HEK293 (cell line): ENCODE results near the gene ZNF680.

Experiments used
- CTCF ChIA-PET: fragments of 350-600 bp; formaldehyde crosslinking; extraction: SDS; loops from one replicate; lab custom pipeline; 2021; ENCODE audit warnings: antibody characterized with exemption; lab: Yijun Ruan, JAX
- POLR2A ChIA-PET: fragments of 300-600 bp; formaldehyde crosslinking; extraction: SDS; loops from one replicate; lab custom pipeline; 2020; ENCODE audit warnings: antibody characterized with exemption, inconsistent platforms; lab: Yijun Ruan, JAX
- H3K27ac ChIP-seq: fragments of 200-500 bp; sonication (Bioruptor generic); 2 replicates; pipeline ENCODE4 v1.5.1; 2014; ENCODE audit warnings: low read depth, low read length, control low read depth, inconsistent platforms; ENCODE audit errors: extremely low read depth
- H3K36me3 ChIP-seq, 2 experiments: fragments of 200-500 bp in 1 of 2; sonication (Bioruptor generic) in 1 of 2; 1 replicate in 1 of 2; 2 replicates in 1 of 2; pipeline ENCODE4 v1.5.1; 2014 to 2017; ENCODE audit warnings: inconsistent platforms in 2 of 2, low read length in 2 of 2; ENCODE audit not compliant: control insufficient read depth in 2 of 2, insufficient read depth in 1 of 2
- H3K4me1 ChIP-seq: fragments of 200-500 bp; sonication (Bioruptor generic); 2 replicates; pipeline ENCODE4 v1.5.1; 2014; ENCODE audit warnings: mild to moderate bottlenecking, low read length, inconsistent platforms; ENCODE audit not compliant: control insufficient read depth, insufficient read depth
- H3K4me3 ChIP-seq: 2 replicates; pipeline ENCODE4 v1.5.1; 2011; ENCODE audit warnings: low read depth, mild to moderate bottlenecking, control low read depth, low read length, moderate library complexity
- H3K9me3 ChIP-seq: fragments of 200-500 bp; sonication (Bioruptor generic); 2 replicates; pipeline ENCODE4 v1.5.1; 2014; ENCODE audit warnings: low read depth, low read length, inconsistent platforms; ENCODE audit not compliant: control insufficient read depth, insufficient read depth
- PATZ1 ChIP-seq: fragments of 450-650 bp; formaldehyde crosslinking; IDR thresholded peaks from 2 replicates; pipeline ENCODE4 v1.5.1; 2016; ENCODE audit warnings: missing biosample characterization, missing genetic modification characterization
- PRDM6 ChIP-seq: fragments of 450-650 bp; formaldehyde crosslinking; IDR thresholded peaks from 2 replicates; pipeline ENCODE4 v1.5.1; 2017; ENCODE audit warnings: missing biosample characterization, missing genetic modification characterization
- REST ChIP-seq: fragments of 450-650 bp; formaldehyde crosslinking; IDR thresholded peaks from 2 replicates; pipeline ENCODE4 v1.5.1; 2016; ENCODE audit warnings: missing biosample characterization, missing genetic modification characterization
- TCF7L2 ChIP-seq: IDR thresholded peaks from 2 replicates; pipeline ENCODE4 v1.6.1; 2011; ENCODE audit warnings: low read depth, mild to moderate bottlenecking, inconsistent platforms, low read length, moderate library complexity, borderline replicate concordance
- WT1 ChIP-seq: fragments of 450-650 bp; formaldehyde crosslinking; IDR thresholded peaks from 2 replicates; pipeline ENCODE4 v1.5.1; 2016; ENCODE audit warnings: missing biosample characterization, missing genetic modification characterization
- ZBTB7A ChIP-seq: fragments of 450-650 bp; formaldehyde crosslinking; IDR thresholded peaks from 2 replicates; pipeline ENCODE4 v1.5.1; 2016; ENCODE audit warnings: low read depth, missing biosample characterization, missing genetic modification characterization
- ZNF114 ChIP-seq: fragments of 450-650 bp; formaldehyde crosslinking; IDR thresholded peaks from 2 replicates; pipeline ENCODE4 v1.5.0; 2017; ENCODE audit warnings: missing biosample characterization, missing genetic modification characterization
- ZNF146 ChIP-seq: fragments of 450-650 bp; formaldehyde crosslinking; IDR thresholded peaks from 2 replicates; pipeline ENCODE4 v1.5.1; 2016; ENCODE audit warnings: missing biosample characterization, missing genetic modification characterization
- ZNF148 ChIP-seq: fragments of 450-650 bp; formaldehyde crosslinking; IDR thresholded peaks from 2 replicates; pipeline ENCODE4 v1.5.0; 2017; ENCODE audit warnings: missing biosample characterization, missing genetic modification characterization, borderline replicate concordance
- ZNF292 ChIP-seq: fragments of 450-650 bp; formaldehyde crosslinking; IDR thresholded peaks from 2 replicates; pipeline ENCODE4 v1.5.1; 2016; ENCODE audit warnings: low read depth, missing biosample characterization, missing genetic modification characterization, borderline replicate concordance
- ZNF416 ChIP-seq: fragments of 450-650 bp; formaldehyde crosslinking; IDR thresholded peaks from 2 replicates; pipeline ENCODE4 v1.5.1; 2016; ENCODE audit warnings: missing biosample characterization, missing genetic modification characterization
- ZNF561 ChIP-seq: fragments of 450-650 bp; IDR thresholded peaks from 2 replicates; pipeline ENCODE4 v1.5.1; 2018; ENCODE audit warnings: missing biosample characterization, missing genetic modification characterization, borderline replicate concordance
- ZNF571 ChIP-seq: fragments of 450-650 bp; formaldehyde crosslinking; IDR thresholded peaks from 2 replicates; pipeline ENCODE4 v1.5.0; 2017; ENCODE audit warnings: missing biosample characterization, missing genetic modification characterization
- ZNF585B ChIP-seq: fragments of 450-650 bp; formaldehyde crosslinking; IDR thresholded peaks from 2 replicates; pipeline ENCODE4 v1.5.1; 2016; ENCODE audit warnings: missing biosample characterization, missing genetic modification characterization
- ZNF624 ChIP-seq: fragments of 450-650 bp; formaldehyde crosslinking; IDR thresholded peaks from 2 replicates; pipeline ENCODE4 v1.5.1; 2017; ENCODE audit warnings: missing biosample characterization, missing genetic modification characterization
- ZNF626 ChIP-seq: fragments of 450-650 bp; sonication (Bioruptor Pico); formaldehyde crosslinking; IDR thresholded peaks from 2 replicates; pipeline ENCODE4 v1.5.1; 2018; ENCODE audit warnings: missing biosample characterization, missing genetic modification characterization, inconsistent platforms
- ZNF660 ChIP-seq: fragments of 450-650 bp; IDR thresholded peaks from 2 replicates; pipeline ENCODE4 v1.5.1; 2018; ENCODE audit warnings: missing biosample characterization, mild to moderate bottlenecking, missing genetic modification characterization
- ZNF76 ChIP-seq: fragments of 450-650 bp; formaldehyde crosslinking; IDR thresholded peaks from 2 replicates; pipeline ENCODE4; 2016; ENCODE audit warnings: low read depth, missing biosample characterization, missing genetic modification characterization, borderline replicate concordance
- ZNF777 ChIP-seq: fragments of 450-650 bp; formaldehyde crosslinking; IDR thresholded peaks from 2 replicates; pipeline ENCODE4 v1.5.1; 2017; ENCODE audit warnings: missing biosample characterization, missing genetic modification characterization, borderline replicate concordance
- ZNF785 ChIP-seq: fragments of 450-650 bp; formaldehyde crosslinking; IDR thresholded peaks from 2 replicates; pipeline ENCODE4 v1.5.1; 2016; ENCODE audit warnings: missing biosample characterization, missing genetic modification characterization
- ZSCAN18 ChIP-seq: fragments of 450-650 bp; formaldehyde crosslinking; IDR thresholded peaks from 2 replicates; pipeline ENCODE4 v1.5.1; 2016; ENCODE audit warnings: missing biosample characterization, missing genetic modification characterization
- ZSCAN4 ChIP-seq: fragments of 450-650 bp; formaldehyde crosslinking; IDR thresholded peaks from 2 replicates; pipeline ENCODE4 v1.5.1; 2017; ENCODE audit warnings: missing biosample characterization, missing genetic modification characterization
- ZXDB ChIP-seq: fragments of 450-650 bp; formaldehyde crosslinking; IDR thresholded peaks from 2 replicates; pipeline ENCODE4 v1.5.1; 2016; ENCODE audit warnings: missing biosample characterization, missing genetic modification characterization

The ZNF680 gene

GRCh38 chr7:64533756-64534155, 29.1 kb downstream of the ZNF680 start:
- POLR2A ChIA-PET = no interaction called here
- TF ChIP-seq ZXDB (tag by site-specific recombination) (no peak), ZNF624 (tag by site-specific recombination) (no peak), ZNF660 (no peak), ZNF114 (tag by site-specific recombination) (no peak), ZBTB7A (tag by site-specific recombination) (no peak), ZNF148 (tag by site-specific recombination) (no peak), WT1 (no peak), ZNF785 (tag by site-specific recombination) (no peak), ZNF416 (tag by site-specific recombination) (no peak), PRDM6 (no peak), ZNF561 (tag by site-specific recombination) (no peak), ZNF585B (tag by site-specific recombination) (no peak), ZNF571 (no peak), PATZ1 (no peak), ZNF76 (tag by site-specific recombination) (no peak)
- TF ChIP-seq, all 188 proteins: peak for 0
- H3K4me1 ChIP-seq = no peaks in the 10 kb centered on the region
- H3K27ac ChIP-seq = no peak overlapping the region
- H3K9me3 ChIP-seq = no peaks in the 10 kb centered on the region
- CTCF ChIA-PET = no interaction called here
- H3K36me3 ChIP-seq = peaks cover 25% of the 10 kb centered on the region in 2 experiments; a peak in 2 of 3 replicates
- no peak overlapping the region for H3K4me3 ChIP-seq

- ChIA-PET CTCF (no interaction called here), POLR2A (no interaction called here)
- Histone ChIP-seq H3K36me3 (peaks cover 16 to 28% of the 10 kb centered on the region in 2 experiments), H3K27ac (no peak overlapping the region), H3K4me1 (no peaks in the 10 kb centered on the region), H3K9me3 (no peaks in the 10 kb centered on the region), H3K4me3 (no peak overlapping the region)
- no peak for TF ChIP-seq ZSCAN4 (tag by site-specific recombination)
- TF ChIP-seq ZSCAN18 (tag by site-specific recombination) = no peak
- TF ChIP-seq TCF7L2 = no peak
- no peak for TF ChIP-seq ZNF626 (tag by site-specific recombination)
- TF ChIP-seq ZNF146 = no peak
- no peak for TF ChIP-seq ZNF777 (tag by site-specific recombination)
- no peak for TF ChIP-seq REST (tag by site-specific recombination)
- TF ChIP-seq ZNF292 (tag by site-specific recombination) = no peak
These were observed 34.1 kb downstream of the ZNF680 start for GRCh38 chr7:64528770-64529169.
